BJ (cell line): Measurements from ENCODE around the gene DCST2. TPM values are rescaled to one million over a fixed set of nuclear protein-coding genes. Genes with fewer than 3 reads are reported as not detected.

ENCODE experiments used
- CTCF ChIA-PET: fragments of 350-600 bp; formaldehyde crosslinking; extraction: SDS; loops from one replicate; lab custom pipeline; 2021; ENCODE audit warnings: antibody characterized with exemption, inconsistent platforms; lab: Yijun Ruan, JAX
- POLR2A ChIA-PET: fragments of 300-600 bp; sonication (Branson Sonifier 250); formaldehyde crosslinking; extraction: SDS; loops from one replicate; lab custom pipeline; 2021; ENCODE audit warnings: antibody characterized with exemption; lab: Charles Lee
- DNase-seq: peaks from one replicate; pipeline ENCODE4 v3.0.0-alpha.2; 2011; ENCODE audit warnings: low read depth
- H3K27me3 ChIP-seq: 2 replicates; pipeline ENCODE4 v1.6.0; 2011; ENCODE audit warnings: low read length; ENCODE audit not compliant: control insufficient read depth, insufficient read depth
- H3K36me3 ChIP-seq: 2 replicates; pipeline ENCODE4 v1.5.1; 2011; ENCODE audit warnings: low read length; ENCODE audit not compliant: control insufficient read depth, insufficient read depth
- H3K4me3 ChIP-seq: 2 replicates; pipeline ENCODE4 v1.5.1; 2011; ENCODE audit warnings: low read depth, mild to moderate bottlenecking, control low read depth, low read length
- polyA plus RNA-seq: library from polyadenylated mRNA; depleted of rRNA; stranded (reverse); fragments of >200 nt; gene quantifications from 2 replicates; pipeline ENCODE4 v1.2.3, GENCODE V29; 2011
- TF ChIP-seq, protein P1 (sequence below): IDR thresholded peaks from 2 replicates; pipeline ENCODE4 v1.5.1; 2011; ENCODE audit warnings: low read depth, mild to moderate bottlenecking, control low read depth, inconsistent platforms, low read length, moderate library complexity; ENCODE audit not compliant: insufficient read depth

DCST2 gene
- polyA plus RNA-seq, 1 experiment = 0.38 TPM

GRCh38 chr1:155038602-155039307 is 5.2 kb upstream of the DCST2 start:
- ChIA-PET CTCF (interaction anchor here (1.1 to 11.9 kb wide), 6 partner anchors 12 to 46 kb away, joined by 3 to 168 read pairs (median 12); partner anchors contain the start of genes ADAM15 and EFNA4), POLR2A (no interaction called here)
- Histone ChIP-seq H3K4me3 (no peak overlapping the region), H3K36me3 (no peaks in the 10 kb centered on the region), H3K27me3 (peaks cover 6% of the 10 kb centered on the region)
- DNase-seq = no peak
- TF ChIP-seq, protein P1, sequence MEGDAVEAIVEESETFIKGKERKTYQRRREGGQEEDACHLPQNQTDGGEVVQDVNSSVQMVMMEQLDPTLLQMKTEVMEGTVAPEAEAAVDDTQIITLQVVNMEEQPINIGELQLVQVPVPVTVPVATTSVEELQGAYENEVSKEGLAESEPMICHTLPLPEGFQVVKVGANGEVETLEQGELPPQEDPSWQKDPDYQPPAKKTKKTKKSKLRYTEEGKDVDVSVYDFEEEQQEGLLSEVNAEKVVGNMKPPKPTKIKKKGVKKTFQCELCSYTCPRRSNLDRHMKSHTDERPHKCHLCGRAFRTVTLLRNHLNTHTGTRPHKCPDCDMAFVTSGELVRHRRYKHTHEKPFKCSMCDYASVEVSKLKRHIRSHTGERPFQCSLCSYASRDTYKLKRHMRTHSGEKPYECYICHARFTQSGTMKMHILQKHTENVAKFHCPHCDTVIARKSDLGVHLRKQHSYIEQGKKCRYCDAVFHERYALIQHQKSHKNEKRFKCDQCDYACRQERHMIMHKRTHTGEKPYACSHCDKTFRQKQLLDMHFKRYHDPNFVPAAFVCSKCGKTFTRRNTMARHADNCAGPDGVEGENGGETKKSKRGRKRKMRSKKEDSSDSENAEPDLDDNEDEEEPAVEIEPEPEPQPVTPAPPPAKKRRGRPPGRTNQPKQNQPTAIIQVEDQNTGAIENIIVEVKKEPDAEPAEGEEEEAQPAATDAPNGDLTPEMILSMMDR = no peak

- Histone ChIP-seq H3K27me3 (peaks cover 6% of the 10 kb centered on the region), H3K4me3 (no peak overlapping the region), H3K36me3 (no peaks in the 10 kb centered on the region)
- CTCF ChIA-PET = interaction anchor here (1.6 to 11.9 kb wide), 5 partner anchors 12 to 47 kb away, joined by 3 to 168 read pairs (median 16); partner anchors contain the start of genes ADAM15 and EFNA4
- TF ChIP-seq, protein P1 = no peak
- no peak for DNase-seq
- POLR2A ChIA-PET = no interaction called here
These were observed 4.4 kb upstream of the DCST2 start for GRCh38 chr1:155037851-155038441.

GRCh38 chr1:155037043-155037442 is 3.5 kb upstream of the DCST2 start:
- H3K36me3 ChIP-seq = no peaks in the 10 kb centered on the region
- CTCF ChIA-PET = interaction anchor here (1.0 to 11.9 kb wide), 2 partner anchors 14 to 22 kb away, joined by 4 to 168 read pairs; partner anchors contain the start of genes ADAM15 and EFNA4
- no peak overlapping the region for H3K4me3 ChIP-seq
- TF ChIP-seq, protein P1 = no peak
- POLR2A ChIA-PET = no interaction called here
- H3K27me3 ChIP-seq = peaks cover 6% of the 10 kb centered on the region
- DNase-seq = no peak

GRCh38 chr1:155035936-155036335 is 2.4 kb upstream of the DCST2 start:
- CTCF ChIA-PET = interaction anchor here (6.9 kb wide), 1 partner anchor 9 kb away, joined by 31 read pairs; no protein-coding TSS in a partner anchor

More at GRCh38 chr1:155035936-155036335, 2.4 kb upstream of the DCST2 start:
- no peak for DNase-seq
- TF ChIP-seq, protein P1 = no peak
- POLR2A ChIA-PET = no interaction called here
- H3K36me3 ChIP-seq = no peaks in the 10 kb centered on the region
- H3K27me3 ChIP-seq = peaks cover 6% of the 10 kb centered on the region
- no peak overlapping the region for H3K4me3 ChIP-seq
